Lower lobe of right lung (tissue), 2 donors: ENCODE measurements around the gene TRIP13. TPM values are rescaled to one million over a fixed set of nuclear protein-coding genes. Genes with fewer than 3 reads are reported as not detected.

ENCODE experiments used
- ATAC-seq, 2 donors: fragments of 200-7000 bp; cut with Tn5 transposase; one replicate each; pipeline ENCODE4 v1.9.1; 2020 to 2022; ENCODE audit warnings: mild to moderate bottlenecking in 2 of 2, moderate library complexity in 2 of 2
- DNase-seq: peaks from one replicate; pipeline ENCODE4 v3.0.0-alpha.2; 2020
- H3K27ac ChIP-seq: fragments of 200-600 bp; one replicate; pipeline ENCODE4 v1.8.0; 2022
- H3K27me3 ChIP-seq: fragments of 200-600 bp; one replicate; pipeline ENCODE4 v1.8.0; 2022; ENCODE audit warnings: low read depth
- H3K36me3 ChIP-seq: fragments of 200-600 bp; one replicate; pipeline ENCODE4 v1.8.0; 2022; ENCODE audit warnings: mild to moderate bottlenecking
- H3K4me1 ChIP-seq: fragments of 200-600 bp; one replicate; pipeline ENCODE4 v1.8.0; 2022
- H3K4me3 ChIP-seq: fragments of 200-600 bp; one replicate; pipeline ENCODE4 v1.8.0; 2022; ENCODE audit warnings: mild to moderate bottlenecking
- H3K9me3 ChIP-seq: fragments of 200-600 bp; one replicate; pipeline ENCODE4 v1.8.0; 2022
- intact Hi-C: fragments of 100-400 bp; cut with DNase I; formaldehyde crosslinking; loops from one replicate; pipeline ENCODE4 v1.11.0; 2022
- total RNA-seq: library from RNA; stranded (reverse); fragmentation: NEBNext Ultra II Directional; extraction: Animal tissue kit (Norgen Biotek cat#: 25700); gene quantifications from one replicate; pipeline ENCODE4 v1.2.1, GENCODE V29; 2021
- TF ChIP-seq, protein P1 (sequence below): fragments of 200-600 bp; IDR thresholded peaks from one replicate; pipeline ENCODE4 v1.8.0; 2022; ENCODE audit warnings: antibody characterized with exemption, mild to moderate bottlenecking
- donor health status: DM: no; HTN: yes; CAD: no; lungs with severe emphysema.

Gene TRIP13
- total RNA-seq, 1 donor from 2014 or later, result 1.0 TPM

DNA sequence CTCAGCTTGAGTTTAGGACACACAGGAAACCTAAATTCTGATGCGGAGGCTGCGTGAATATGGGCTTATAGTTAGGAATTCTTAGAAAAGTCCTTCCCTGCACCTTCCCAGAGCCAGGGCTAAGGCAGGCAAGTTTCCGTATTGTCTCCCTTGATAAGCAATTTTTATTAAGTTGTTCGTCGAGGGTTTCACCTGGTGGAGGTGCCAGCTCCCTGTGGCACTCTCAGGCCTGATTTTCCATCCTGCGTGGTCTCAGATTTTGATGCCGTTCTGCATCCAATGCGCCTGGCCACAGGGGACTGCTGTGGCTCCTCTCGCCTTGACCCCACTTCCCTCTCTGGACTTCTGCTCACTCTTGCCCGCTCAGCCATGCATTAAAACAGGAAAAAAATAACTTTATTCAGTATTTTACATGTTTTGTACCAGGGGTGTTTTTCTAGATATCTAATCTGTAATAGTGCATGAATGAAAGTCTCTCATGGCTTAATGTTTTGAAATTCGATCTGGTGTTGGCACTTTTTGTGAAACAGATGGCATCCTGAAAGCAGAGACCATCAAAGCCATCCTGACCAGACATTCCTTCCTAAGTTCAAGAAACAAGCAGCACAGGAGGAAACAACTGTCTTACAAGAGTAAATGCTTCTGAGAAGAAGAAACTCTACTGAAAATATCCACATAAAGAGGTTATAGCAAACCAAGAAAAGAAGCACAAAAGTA lies 50.7 kb downstream of the TRIP13 start:
- H3K36me3 ChIP-seq, result no peaks in the 10 kb centered on the region
- intact Hi-C loops, result no loop called here
- no peak for DNase-seq
- H3K27ac ChIP-seq, result no peak overlapping the region
- TF ChIP-seq, protein P1, sequence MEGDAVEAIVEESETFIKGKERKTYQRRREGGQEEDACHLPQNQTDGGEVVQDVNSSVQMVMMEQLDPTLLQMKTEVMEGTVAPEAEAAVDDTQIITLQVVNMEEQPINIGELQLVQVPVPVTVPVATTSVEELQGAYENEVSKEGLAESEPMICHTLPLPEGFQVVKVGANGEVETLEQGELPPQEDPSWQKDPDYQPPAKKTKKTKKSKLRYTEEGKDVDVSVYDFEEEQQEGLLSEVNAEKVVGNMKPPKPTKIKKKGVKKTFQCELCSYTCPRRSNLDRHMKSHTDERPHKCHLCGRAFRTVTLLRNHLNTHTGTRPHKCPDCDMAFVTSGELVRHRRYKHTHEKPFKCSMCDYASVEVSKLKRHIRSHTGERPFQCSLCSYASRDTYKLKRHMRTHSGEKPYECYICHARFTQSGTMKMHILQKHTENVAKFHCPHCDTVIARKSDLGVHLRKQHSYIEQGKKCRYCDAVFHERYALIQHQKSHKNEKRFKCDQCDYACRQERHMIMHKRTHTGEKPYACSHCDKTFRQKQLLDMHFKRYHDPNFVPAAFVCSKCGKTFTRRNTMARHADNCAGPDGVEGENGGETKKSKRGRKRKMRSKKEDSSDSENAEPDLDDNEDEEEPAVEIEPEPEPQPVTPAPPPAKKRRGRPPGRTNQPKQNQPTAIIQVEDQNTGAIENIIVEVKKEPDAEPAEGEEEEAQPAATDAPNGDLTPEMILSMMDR, result no peak
- H3K9me3 ChIP-seq, result no peaks in the 10 kb centered on the region
- peaks cover 27% of the 10 kb centered on the region for H3K4me1 ChIP-seq
- H3K4me3 ChIP-seq, result no peak overlapping the region
- ATAC-seq, result no peak
- peaks cover 26% of the 10 kb centered on the region for H3K27me3 ChIP-seq

DNA sequence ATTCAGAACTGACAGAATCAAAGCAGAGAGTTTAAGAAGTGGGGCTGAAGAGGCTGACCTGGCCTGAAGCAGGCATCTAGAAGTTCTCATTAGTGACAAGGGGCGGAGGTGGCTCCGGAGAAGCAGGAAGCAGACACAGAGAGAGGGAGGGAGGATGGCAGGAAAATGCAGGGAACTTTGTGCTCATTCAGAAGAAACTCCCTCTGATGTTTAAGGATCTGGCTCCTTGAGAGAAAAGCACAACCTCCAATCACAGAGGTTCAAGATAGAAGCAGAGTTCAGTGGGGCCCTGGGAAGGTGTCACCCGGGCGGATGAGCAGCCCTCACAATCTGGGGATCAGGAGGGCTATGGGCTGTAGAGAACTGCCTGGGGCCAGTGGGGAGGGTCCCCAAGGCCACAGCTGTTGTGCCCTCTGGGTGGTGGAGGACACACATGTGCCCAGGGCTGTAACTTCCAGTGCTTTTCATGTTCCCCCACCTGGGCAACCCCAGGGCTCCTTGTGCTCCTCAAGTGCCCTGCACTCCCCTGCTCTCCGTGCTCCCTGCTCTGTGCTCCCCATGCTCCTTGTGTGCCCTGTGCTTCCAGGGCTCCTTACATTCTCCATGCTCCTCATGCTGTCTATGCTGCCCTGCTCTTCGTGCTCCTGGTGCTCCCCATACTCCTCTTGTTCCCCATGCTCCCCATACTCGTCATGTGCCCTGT lies 51.4 kb downstream of the TRIP13 start:
- no peak for DNase-seq
- Histone ChIP-seq H3K36me3 (no peaks in the 10 kb centered on the region), H3K4me3 (no peak overlapping the region), H3K27me3 (peaks cover 33% of the 10 kb centered on the region), H3K9me3 (no peaks in the 10 kb centered on the region), H3K27ac (no peak overlapping the region), H3K4me1 (peaks cover 27% of the 10 kb centered on the region)
- TF ChIP-seq, protein P1, result no peak
- intact Hi-C loops, result no loop called here
- peak in 1 of 2 donors; percentile 20 for ATAC-seq

DNA sequence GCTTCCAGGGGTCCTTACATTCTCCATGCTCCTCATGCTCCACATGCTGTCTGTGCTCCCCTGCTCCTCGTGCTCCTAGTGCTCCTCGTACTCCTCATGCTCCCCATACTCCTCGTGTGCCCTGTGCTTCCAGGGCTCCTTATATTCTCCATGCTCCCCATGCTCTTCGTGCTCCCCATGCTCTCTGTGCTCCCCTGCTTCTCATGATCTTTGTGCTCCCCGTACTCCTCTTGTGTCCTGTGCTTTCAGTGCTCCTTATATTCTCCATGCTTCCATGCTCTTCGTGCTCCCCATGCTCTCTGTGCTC lies 51.9 kb downstream of the TRIP13 start:
- TF ChIP-seq, protein P1, result no peak
- Histone ChIP-seq H3K4me3 (no peak overlapping the region), H3K36me3 (no peaks in the 10 kb centered on the region), H3K27ac (no peak overlapping the region), H3K9me3 (no peaks in the 10 kb centered on the region), H3K4me1 (peaks cover 27% of the 10 kb centered on the region), H3K27me3 (peaks cover 36% of the 10 kb centered on the region)
- DNase-seq (no peak), ATAC-seq (no peak)
- intact Hi-C loops, result no loop called here

DNA sequence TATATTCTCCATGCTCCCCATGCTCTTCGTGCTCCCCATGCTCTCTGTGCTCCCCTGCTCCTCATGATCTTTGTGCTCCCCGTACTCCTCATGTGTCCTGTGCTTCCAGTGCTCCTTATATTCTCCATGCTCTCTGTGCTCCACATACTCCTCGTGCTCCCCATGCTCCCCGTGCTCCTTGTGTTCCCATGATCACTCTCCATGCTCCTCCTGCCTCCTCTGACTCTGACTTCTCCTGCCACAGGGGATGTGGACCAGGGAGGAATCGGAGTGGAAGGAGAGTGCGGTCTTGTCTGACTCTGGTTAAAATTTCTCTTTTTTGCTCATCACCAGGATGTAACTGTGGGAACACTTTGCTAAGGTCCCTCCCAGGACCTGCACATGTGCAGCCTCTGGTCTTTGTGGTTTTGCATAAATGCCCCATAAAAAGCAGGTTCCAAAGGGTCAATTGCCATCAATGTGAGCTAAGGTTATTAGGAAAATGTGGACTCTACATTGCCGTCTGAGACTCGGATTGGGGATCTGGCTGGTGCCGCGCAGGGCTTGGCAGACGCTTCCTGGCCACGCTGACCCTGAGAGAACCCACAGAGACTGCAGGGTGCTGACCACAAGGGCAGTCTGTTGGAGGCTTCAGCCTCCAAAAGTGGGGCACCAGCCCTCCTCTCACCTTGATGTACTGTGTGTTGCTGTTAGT lies 52.5 kb downstream of the TRIP13 start:
- H3K4me1 ChIP-seq, result peaks cover 27% of the 10 kb centered on the region

More for the DNA sequence above, 52.5 kb downstream of the TRIP13 start:
- no peak for ATAC-seq
- Histone ChIP-seq H3K9me3 (no peaks in the 10 kb centered on the region), H3K4me3 (no peak overlapping the region), H3K36me3 (no peaks in the 10 kb centered on the region), H3K27ac (no peak overlapping the region), H3K27me3 (peaks cover 36% of the 10 kb centered on the region)
- TF ChIP-seq, protein P1, result no peak
- no peak for DNase-seq
- intact Hi-C loops, result no loop called here
